K562 (cell line): ENCODE results near the gene EMILIN1. TPM values are rescaled to one million over a fixed set of nuclear protein-coding genes. Genes with fewer than 3 reads are reported as not detected.

Experiments
- ATAC-seq: fragments of 200-7000 bp; cut with Tn5 transposase; 3 replicates; pipeline ENCODE4 v1.9.1; 2020; ENCODE audit warnings: moderate library complexity
- BruUV-seq: library from RNA; stranded (reverse); fragments of 400-500 nt; replicated peaks from 2 replicates; lab custom pipeline; 2021; lab: Mats Ljungman, UMichigan
- CTCF ChIA-PET: fragments of 300-600 bp; formaldehyde crosslinking; extraction: SDS; loops from one replicate; lab custom pipeline; 2021; ENCODE audit warnings: low intra/inter-chr PET ratio; lab: Yijun Ruan, JAX
- POLR2A ChIA-PET: fragments of 300-600, 350-650 bp; sonication (Branson Sonifier 250); formaldehyde crosslinking; extraction: SDS; loops from one replicate; lab custom pipeline; 2021; ENCODE audit warnings: antibody characterized with exemption, inconsistent platforms; lab: Yijun Ruan, JAX
- DNase-seq, 4 experiments: peaks; one replicate each; pipeline versions ENCODE4 v3.0.0 to v3.0.0-alpha.2; 2011 to 2018; ENCODE audit warnings: low spot score in 3 of 4, mixed read lengths in 3 of 4; ENCODE audit errors: extremely low read depth in 1 of 4
- FAIRE-seq: peaks from 2 replicates; lab custom pipeline; 2011; peaks lifted over from hg19 to GRCh38; lab: Jason Lieb, UNC
- H2AFZ ChIP-seq: 2 replicates; pipeline ENCODE4 v1.6.0; 2011; ENCODE audit warnings: low read depth, low read length, control low read depth, inconsistent platforms
- H3K27ac ChIP-seq: fragments of 200-600 bp; 3 replicates; pipeline ENCODE4 v1.8.0; 2011; ENCODE audit warnings: low read depth, mild to moderate bottlenecking, control low read depth, inconsistent platforms, low read length, moderate library complexity, mixed read lengths; ENCODE audit errors: extremely low read depth
- H3K27me3 ChIP-seq, 2 experiments: fragments of 300-600 bp in 1 of 2; 2 replicates in 1 of 2; 3 replicates in 1 of 2; pipeline versions ENCODE4 v1.6.0 to v1.8.0; 2011; ENCODE audit warnings: inconsistent platforms in 2 of 2, low read length in 2 of 2, mild to moderate bottlenecking in 1 of 2, mixed read lengths in 1 of 2, moderate library complexity in 1 of 2; ENCODE audit not compliant: control insufficient read depth in 2 of 2, insufficient read depth in 2 of 2
- H3K36me3 ChIP-seq: fragments of 300-600 bp; 3 replicates; pipeline ENCODE4 v1.8.0; 2011; ENCODE audit warnings: mild to moderate bottlenecking, low read length, inconsistent platforms; ENCODE audit not compliant: control insufficient read depth, insufficient read depth
- H3K4me1 ChIP-seq, 2 experiments: fragments of 200-600 bp in 1 of 2; replicated peaks in 1 of 2; 2 replicates in 1 of 2; 3 replicates in 1 of 2; pipeline versions ENCODE4 v1.5.1 to v1.8.0; 2011; ENCODE audit warnings: inconsistent platforms in 2 of 2, low read length in 2 of 2, mild to moderate bottlenecking in 1 of 2, mixed read lengths in 1 of 2, moderate library complexity in 1 of 2; ENCODE audit not compliant: control insufficient read depth in 2 of 2, insufficient read depth in 2 of 2
- H3K4me2 ChIP-seq: 2 replicates; pipeline ENCODE4 v1.6.1; 2011; ENCODE audit warnings: low read length, control low read depth, inconsistent platforms, mixed read lengths; ENCODE audit not compliant: insufficient read depth
- H3K4me3 ChIP-seq: fragments of 200-600 bp; sonication (generic), shearing (Covaris generic); 2 replicates; pipeline ENCODE4 v1.5.1; 2016; ENCODE audit warnings: control low read depth, inconsistent platforms
- H3K79me2 ChIP-seq: fragments of 200-600 bp; 3 replicates; pipeline ENCODE4 v1.8.0; 2011; ENCODE audit warnings: low read length, inconsistent platforms; ENCODE audit not compliant: control insufficient read depth, insufficient read depth
- H3K9ac ChIP-seq, 2 experiments: 2 replicates each; pipeline versions ENCODE4 v1.6.0 to v1.6.1; 2011; ENCODE audit warnings: low read depth in 2 of 2, low read length in 2 of 2, control low read depth in 1 of 2, inconsistent platforms in 1 of 2, mild to moderate bottlenecking in 1 of 2, mixed read lengths in 1 of 2; ENCODE audit not compliant: insufficient read depth in 1 of 2
- H3K9me1 ChIP-seq: one replicate; pipeline ENCODE4 v1.6.0; 2011; ENCODE audit warnings: inconsistent platforms, mild to moderate bottlenecking, low read length, moderate library complexity; ENCODE audit not compliant: control insufficient read depth, insufficient read depth
- H3K9me3 ChIP-seq: replicated peaks from 2 replicates; pipeline ENCODE4 v1.5.1; 2011; ENCODE audit warnings: low read depth, low read length, inconsistent platforms; ENCODE audit not compliant: control insufficient read depth, insufficient read depth
- H4K20me1 ChIP-seq: replicated peaks from 2 replicates; pipeline ENCODE4 v1.6.1; 2011; ENCODE audit warnings: low read length, inconsistent platforms, mixed read lengths; ENCODE audit not compliant: control insufficient read depth, insufficient read depth
- CTCF ChIP-seq, 3 experiments: IDR thresholded peaks in 2 of 3; conservative IDR thresholded peaks in 1 of 3; 2 replicates each; pipeline ENCODE4 v1.5.1; 2011 to 2012; ENCODE audit warnings: low read length in 3 of 3, mild to moderate bottlenecking in 3 of 3, control low read depth in 2 of 3, improper control_type of control experiment in 1 of 3, inconsistent platforms in 1 of 3, low read depth in 1 of 3, mixed read lengths in 1 of 3, moderate library complexity in 1 of 3; ENCODE audit not compliant: insufficient read depth in 2 of 3
- POLR2G ChIP-seq: fragments of 200-400 bp; formaldehyde crosslinking; IDR thresholded peaks from 2 replicates; pipeline ENCODE4 v1.6.1; 2017; ENCODE audit warnings: low read depth, mild to moderate bottlenecking, antibody characterized with exemption, low read length, moderate library complexity
- RAD21 ChIP-seq, 2 experiments: fragments of 250-450 bp in 1 of 2; fragments of 450-650 bp in 1 of 2; sonication (Bioruptor Pico) in 1 of 2; formaldehyde crosslinking in 1 of 2; IDR thresholded peaks in 1 of 2; conservative IDR thresholded peaks in 1 of 2; 2 replicates each; pipeline versions ENCODE4 v1.4.0 to v1.8.0; 2020 to 2022; ENCODE audit warnings: mild to moderate bottlenecking in 2 of 2, moderate library complexity in 1 of 2
- WGBS: fragments of 100-300 bp; shearing (Covaris generic); methylation state at CpG from one replicate; pipeline ENCODE4 v1.1.6; 2016; ENCODE audit warnings: low coverage, mixed read lengths; ENCODE audit not compliant: insufficient coverage; ENCODE audit errors: missing lambda C conversion rate; 5-methylcytosine and 5-hydroxymethylcytosine counted together
- in situ Hi-C: fragments of 300-500 bp; cut with MboI; formaldehyde crosslinking; loops from 4 replicates; pipeline ENCODE4 v1.15.0; 2018; ENCODE audit warnings: inconsistent platforms, mixed read lengths
- intact Hi-C: fragments of 100-400 bp; cut with micrococcal nuclease; formaldehyde crosslinking; loops from 2 replicates; pipeline ENCODE4 v1.14.2; 2022
- polyA plus RNA-seq, 8 experiments: library from polyadenylated mRNA; depleted of rRNA in 4 of 8; stranded (reverse) in 5 of 8; unstranded in 3 of 8; fragments of >200 nt; fragmentation: Nextera tagmentation in 2 of 8; fragmentation: Illumina TruSeq in 1 of 8; extraction: Ambion mirVana in 2 of 8; extraction: Trizol in 1 of 8; gene quantifications; 2 replicates each; pipeline versions ENCODE4 v1.2.1 to v1.2.3, GENCODE V29; 2011 to 2014; ENCODE audit warnings: inconsistent platforms in 1 of 8, missing spikeins in 1 of 8
- total RNA-seq, 7 experiments: library from RNA; depleted of rRNA in 6 of 7; stranded (reverse); fragments of >200 nt in 6 of 7; fragmentation: Illumina TruSeq in 2 of 7; extraction: Trizol in 2 of 7; gene quantifications; 2 replicates each; pipeline versions ENCODE4 v1.2.1 to v1.2.3, GENCODE V29; 2011 to 2021; ENCODE audit warnings: low replicate concordance in 1 of 7
- TF ChIP-seq, protein P1 (sequence below), 2 experiments: fragments of 450-650 bp; formaldehyde crosslinking in 1 of 2; IDR thresholded peaks; 2 replicates each; pipeline versions ENCODE4 v1.4.0 to v1.6.1; 2014 to 2020; ENCODE audit warnings: mild to moderate bottlenecking in 2 of 2, borderline replicate concordance in 1 of 2, low read depth in 1 of 2

EMILIN1 gene
- total and polyA plus RNA-seq, 9 of the 15 experiments (the other 6 are each of a cell fraction or from before 2014, with no cell fraction given): 0.04 to 2.7 (median 0.54) TPM; not detected in 2

DNA sequence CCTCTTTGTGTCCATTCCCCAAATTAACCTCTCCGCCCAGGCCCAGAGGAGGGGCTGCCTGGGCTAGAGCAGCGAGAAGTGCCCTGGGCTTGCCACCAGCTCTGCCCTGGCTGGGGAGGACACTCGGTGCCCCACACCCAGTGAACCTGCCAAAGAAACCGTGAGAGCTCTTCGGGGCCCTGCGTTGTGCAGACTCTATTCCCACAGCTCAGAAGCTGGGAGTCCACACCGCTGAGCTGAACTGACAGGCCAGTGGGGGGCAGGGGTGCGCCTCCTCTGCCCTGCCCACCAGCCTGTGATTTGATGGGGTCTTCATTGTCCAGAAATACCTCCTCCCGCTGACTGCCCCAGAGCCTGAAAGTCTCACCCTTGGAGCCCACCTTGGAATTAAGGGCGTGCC is 21.6 kb downstream of the EMILIN1 start:
- POLR2A ChIA-PET: interaction anchor here (0.6 kb wide), 1 partner anchor 215 kb away, joined by 3 read pairs; no protein-coding TSS in a partner anchor
- CTCF ChIA-PET: interaction anchor here (2.3 to 3.1 kb wide), 2 partner anchors 92 to 179 kb away, joined by 20 to 27 read pairs; no protein-coding TSS in a partner anchor
- in situ Hi-C loops: no loop called here

More for the DNA sequence above, 21.6 kb downstream of the EMILIN1 start:
- ATAC-seq: no peak
- Histone ChIP-seq H3K9ac (peak overlapping the region in 1 of 2 experiments; percentile 50; a peak in 1 of 4 replicates), H3K4me2 (no peak overlapping the region), H4K20me1 (no peaks in the 10 kb centered on the region), H3K4me3 (no peak overlapping the region), H3K79me2 (no peaks in the 10 kb centered on the region), H3K27me3 (no peaks in the 10 kb centered on the region), H3K9me3 (no peaks in the 10 kb centered on the region), H2AFZ (no peak overlapping the region), H3K27ac (no peak overlapping the region), H3K36me3 (no peaks in the 10 kb centered on the region), H3K4me1 (peaks cover 14 to 30% of the 10 kb centered on the region in 2 experiments; a peak in 4 of 5 replicates), H3K9me1 (no peaks in the 10 kb centered on the region)
- no peak for DNase-seq
- intact Hi-C loops: no loop called here
- no TSS peak for BruUV-seq
- 49% methylated on average over 9 of the region's 10 CpGs for WGBS
- TF ChIP-seq, protein P1, sequence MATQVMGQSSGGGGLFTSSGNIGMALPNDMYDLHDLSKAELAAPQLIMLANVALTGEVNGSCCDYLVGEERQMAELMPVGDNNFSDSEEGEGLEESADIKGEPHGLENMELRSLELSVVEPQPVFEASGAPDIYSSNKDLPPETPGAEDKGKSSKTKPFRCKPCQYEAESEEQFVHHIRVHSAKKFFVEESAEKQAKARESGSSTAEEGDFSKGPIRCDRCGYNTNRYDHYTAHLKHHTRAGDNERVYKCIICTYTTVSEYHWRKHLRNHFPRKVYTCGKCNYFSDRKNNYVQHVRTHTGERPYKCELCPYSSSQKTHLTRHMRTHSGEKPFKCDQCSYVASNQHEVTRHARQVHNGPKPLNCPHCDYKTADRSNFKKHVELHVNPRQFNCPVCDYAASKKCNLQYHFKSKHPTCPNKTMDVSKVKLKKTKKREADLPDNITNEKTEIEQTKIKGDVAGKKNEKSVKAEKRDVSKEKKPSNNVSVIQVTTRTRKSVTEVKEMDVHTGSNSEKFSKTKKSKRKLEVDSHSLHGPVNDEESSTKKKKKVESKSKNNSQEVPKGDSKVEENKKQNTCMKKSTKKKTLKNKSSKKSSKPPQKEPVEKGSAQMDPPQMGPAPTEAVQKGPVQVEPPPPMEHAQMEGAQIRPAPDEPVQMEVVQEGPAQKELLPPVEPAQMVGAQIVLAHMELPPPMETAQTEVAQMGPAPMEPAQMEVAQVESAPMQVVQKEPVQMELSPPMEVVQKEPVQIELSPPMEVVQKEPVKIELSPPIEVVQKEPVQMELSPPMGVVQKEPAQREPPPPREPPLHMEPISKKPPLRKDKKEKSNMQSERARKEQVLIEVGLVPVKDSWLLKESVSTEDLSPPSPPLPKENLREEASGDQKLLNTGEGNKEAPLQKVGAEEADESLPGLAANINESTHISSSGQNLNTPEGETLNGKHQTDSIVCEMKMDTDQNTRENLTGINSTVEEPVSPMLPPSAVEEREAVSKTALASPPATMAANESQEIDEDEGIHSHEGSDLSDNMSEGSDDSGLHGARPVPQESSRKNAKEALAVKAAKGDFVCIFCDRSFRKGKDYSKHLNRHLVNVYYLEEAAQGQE (IDR thresholded peaks at IDR 0.05; ENCODE audit: borderline replicate concordance): 0 out of 2 replicates have a peak, but pooled peaks have one; percentile 12
- TF ChIP-seq, protein P1 (CRISPR knock-in tag; IDR thresholded peaks at IDR 0.05; ENCODE audit: low read depth): no peak
- TF ChIP-seq POLR2G (no peak), CTCF (IDR thresholded peaks at IDR 0.05 in 2 of 3, conservative IDR thresholded peaks at IDR 0.05 in 1 of 3; ENCODE audit: insufficient read depth in 2 of 3, low read depth in 1 of 3, low read length in 3 of 3) (peak in 1 of 3 experiments; percentile 6; a peak in 1 of 6 replicates), RAD21 (CRISPR knock-in tag; conservative IDR thresholded peaks at IDR 0.05 in 1 of 2, IDR thresholded peaks at IDR 0.05 in 1 of 2) (peak in 1 of 2 experiments; percentile 24; a peak in 1 of 4 replicates)
- no peak for FAIRE-seq
